Esophagus muscularis mucosa (tissue), 3 donors: Measurements from ENCODE around the gene SHROOM4.

Experiments used
- POLR2AphosphoS5 ChIP-seq, 2 donors: sonication (generic); formaldehyde crosslinking; IDR thresholded peaks; one replicate each; pipeline ENCODE4 v1.6.1; 2017; ENCODE audit warnings: antibody characterized with exemption in 2 of 2
- TF ChIP-seq, protein P1 (sequence below), 3 experiments: fragments of 200-600 bp in 2 of 3; fragments of 450-650 bp in 1 of 3; sonication (generic) in 2 of 3; IDR thresholded peaks; one replicate each; pipeline ENCODE4 v1.5.1; 2017 to 2019; ENCODE audit warnings: antibody characterized with exemption in 3 of 3, mild to moderate bottlenecking in 2 of 3, moderate library complexity in 1 of 3

DNA sequence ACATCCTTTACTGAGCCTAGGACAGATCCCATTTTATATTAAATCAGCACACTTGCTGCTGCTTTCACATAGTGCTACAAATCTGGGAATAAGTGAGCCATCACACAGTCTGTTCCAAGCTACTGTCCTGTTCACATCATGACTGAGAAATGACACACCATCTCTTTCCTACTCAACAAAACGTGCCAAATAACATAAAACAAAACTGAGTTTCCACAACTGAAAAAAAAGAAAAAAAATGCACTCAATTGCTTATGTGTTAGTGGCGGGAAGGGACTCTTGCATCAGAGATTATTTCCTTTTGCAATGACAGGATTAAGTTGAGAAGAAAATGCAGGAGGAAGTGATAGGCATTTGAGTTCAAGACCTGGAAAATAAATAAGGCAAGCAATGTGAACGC, 109.0 kb downstream of the SHROOM4 start:
- TF ChIP-seq, protein P1, sequence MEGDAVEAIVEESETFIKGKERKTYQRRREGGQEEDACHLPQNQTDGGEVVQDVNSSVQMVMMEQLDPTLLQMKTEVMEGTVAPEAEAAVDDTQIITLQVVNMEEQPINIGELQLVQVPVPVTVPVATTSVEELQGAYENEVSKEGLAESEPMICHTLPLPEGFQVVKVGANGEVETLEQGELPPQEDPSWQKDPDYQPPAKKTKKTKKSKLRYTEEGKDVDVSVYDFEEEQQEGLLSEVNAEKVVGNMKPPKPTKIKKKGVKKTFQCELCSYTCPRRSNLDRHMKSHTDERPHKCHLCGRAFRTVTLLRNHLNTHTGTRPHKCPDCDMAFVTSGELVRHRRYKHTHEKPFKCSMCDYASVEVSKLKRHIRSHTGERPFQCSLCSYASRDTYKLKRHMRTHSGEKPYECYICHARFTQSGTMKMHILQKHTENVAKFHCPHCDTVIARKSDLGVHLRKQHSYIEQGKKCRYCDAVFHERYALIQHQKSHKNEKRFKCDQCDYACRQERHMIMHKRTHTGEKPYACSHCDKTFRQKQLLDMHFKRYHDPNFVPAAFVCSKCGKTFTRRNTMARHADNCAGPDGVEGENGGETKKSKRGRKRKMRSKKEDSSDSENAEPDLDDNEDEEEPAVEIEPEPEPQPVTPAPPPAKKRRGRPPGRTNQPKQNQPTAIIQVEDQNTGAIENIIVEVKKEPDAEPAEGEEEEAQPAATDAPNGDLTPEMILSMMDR (IDR thresholded peaks at IDR 0.05) = no peak
- no peak for TF ChIP-seq POLR2AphosphoS5 (IDR thresholded peaks at IDR 0.05)
